ENCODE results near the gene SAG. TPM values are rescaled to one million over a fixed set of nuclear protein-coding genes. Genes with fewer than 3 reads are reported as not detected.

SAG gene
- total and polyA plus RNA-seq, 7 donors = not detected

- Histone ChIP-seq H3K4me1 (peaks cover 38% of the 10 kb centered on the region), H3K27me3 (ENCODE audit: insufficient read depth in 3 of 3, low read length in 2 of 3) (no peaks in the 10 kb centered on the region), H3K4me3 (no peak overlapping the region), H3K36me3 (ENCODE audit: insufficient read depth in 1 of 2, low read depth in 1 of 2) (peaks cover 0 to 2% of the 10 kb centered on the region in 2 donors), H3K9me3 (no peaks in the 10 kb centered on the region), H3K27ac (no peak overlapping the region)
- no peak for DNase-seq
- TF ChIP-seq CTCF (IDR thresholded peaks at IDR 0.05) = no peak
- intact Hi-C loops (cut with DNase I) = loop anchor here in 1 of 2 donors (5.0 kb wide), 1 partner anchor 56 kb away; no protein-coding TSS in a partner anchor
- 85 to 91% (median 86%) methylated on average over 7 of the region's 7 CpGs for WGBS, 3 donors
- no peak for ATAC-seq
Measured at GRCh38 chr2:233351423-233351822, 43.8 kb downstream of the SAG start.

GRCh38 chr2:233352141-233352842 is 44.7 kb downstream of the SAG start:
- ATAC-seq (no peak), DNase-seq (no peak)
- no peaks in the 10 kb centered on the region for H3K27me3 ChIP-seq (ENCODE audit: insufficient read depth in 3 of 3, low read length in 2 of 3)
- H3K4me1 ChIP-seq = peaks cover 47% of the 10 kb centered on the region
- no peak overlapping the region for H3K27ac ChIP-seq
- no peak for TF ChIP-seq CTCF (IDR thresholded peaks at IDR 0.05)
- H3K36me3 ChIP-seq (ENCODE audit: insufficient read depth in 1 of 2, low read depth in 1 of 2) = peaks cover 0 to 2% of the 10 kb centered on the region in 2 donors
- H3K4me3 ChIP-seq = no peak overlapping the region
- WGBS, 3 donors = 96 to 97% (median 97%) methylated on average over 25 of the region's 25 CpGs
- no peaks in the 10 kb centered on the region for H3K9me3 ChIP-seq
- intact Hi-C loops (cut with DNase I) = loop anchor here in 1 of 2 donors (5.0 kb wide), 1 partner anchor 55 kb away; no protein-coding TSS in a partner anchor

GRCh38 chr2:233353101-233353768 is 45.6 kb downstream of the SAG start:
- 54 to 73% (median 58%) methylated on average over 22 of the region's 22 CpGs for WGBS, 3 donors
- DNase-seq (peak in 1 of 2 donors; percentile 64), ATAC-seq (peak; percentile 4 to 32 (median 20))
- Histone ChIP-seq H3K4me3 (peak overlapping the region; percentile 66), H3K27me3 (ENCODE audit: insufficient read depth in 3 of 3, low read length in 2 of 3) (no peaks in the 10 kb centered on the region), H3K36me3 (ENCODE audit: insufficient read depth in 1 of 2, low read depth in 1 of 2) (peaks cover 0 to 2% of the 10 kb centered on the region in 2 donors), H3K27ac (no peak overlapping the region), H3K9me3 (no peaks in the 10 kb centered on the region), H3K4me1 (peaks cover 47% of the 10 kb centered on the region)
- no peak for TF ChIP-seq CTCF (IDR thresholded peaks at IDR 0.05)
- intact Hi-C loops (cut with DNase I) = loop anchor here in 1 of 2 donors (5.0 kb wide), 1 partner anchor 54 kb away; no protein-coding TSS in a partner anchor

GRCh38 chr2:233353769-233354499 is 46.3 kb downstream of the SAG start, which contains the start of gene DGKD:
Gene DGKD (plus strand): TSS chr2:233354494. CDS start chr2:233354519, 25 bp downstream.
- no peaks in the 10 kb centered on the region for H3K27me3 ChIP-seq (ENCODE audit: insufficient read depth in 3 of 3, low read length in 2 of 3)
- peak; percentile 71 to 82 for DNase-seq
- H3K9me3 ChIP-seq = no peaks in the 10 kb centered on the region
- H3K36me3 ChIP-seq (ENCODE audit: insufficient read depth in 1 of 2, low read depth in 1 of 2) = peaks cover 0 to 2% of the 10 kb centered on the region in 2 donors
- peak within 1 kb of the TSS; percentile 75 for H3K4me3 ChIP-seq
- 6 to 13% (median 11%) methylated on average over 25 to 55 of the region's 56 CpGs for WGBS, 3 donors
- peak; percentile 84 to 90 (median 85) for ATAC-seq
- TF ChIP-seq CTCF (IDR thresholded peaks at IDR 0.05) = peak; percentile 41
- intact Hi-C loops (cut with DNase I) = loop anchor here in 1 of 2 donors (5.0 kb wide), 1 partner anchor 53 kb away; no protein-coding TSS in a partner anchor
- peaks cover 45% of the 10 kb centered on the region for H3K4me1 ChIP-seq
- H3K27ac ChIP-seq = peak within 1 kb of the TSS; percentile 72

Data from psoas muscle (tissue), 8 donors.